HCT116 (cell line): ENCODE measurements around the gene FGGY. TPM values are rescaled to one million over a fixed set of nuclear protein-coding genes. Genes with fewer than 3 reads are reported as not detected.

Source experiments
- ATAC-seq: fragments of 200-7000 bp; cut with Tn5 transposase; 2 replicates; pipeline ENCODE4 v1.9.1; 2020; ENCODE audit warnings: mild to moderate bottlenecking, moderate library complexity
- BruUV-seq: library from RNA; stranded (reverse); fragments of 400-500 nt; replicated peaks from 2 replicates; lab custom pipeline; 2021; lab: Mats Ljungman, UMichigan
- CTCF ChIA-PET: fragments of 300-600 bp; sonication (Branson Sonifier 250); formaldehyde crosslinking; loops from one replicate; lab custom pipeline; 2021; ENCODE audit warnings: antibody characterized with exemption; lab: Charles Lee
- POLR2A ChIA-PET: fragments of 300-600, 350-600 bp; sonication (Branson Sonifier 250); formaldehyde crosslinking; loops from one replicate; lab custom pipeline; 2021; ENCODE audit warnings: antibody characterized with exemption; lab: Charles Lee
- RAD21 ChIA-PET, 2 experiments: fragments of 300-600 bp; sonication (Branson Sonifier 250); formaldehyde crosslinking; loops; one replicate each; lab custom pipeline; 2023; ENCODE audit warnings: low total read pairs in 2 of 2; ENCODE audit not compliant: uncharacterized antibody in 2 of 2, unreplicated experiment in 2 of 2, low non-redundant PET in 1 of 2; lab: Charles Lee
- DNase-seq: peaks from one replicate; pipeline ENCODE4 v3.0.0-alpha.2; 2010; ENCODE audit warnings: low read depth, low spot score
- H2AFZ ChIP-seq: fragments of 200-600 bp; shearing (Covaris generic), sonication (generic); 2 replicates; pipeline ENCODE4 v1.6.1; 2017; ENCODE audit warnings: low read depth, mixed run types, mixed read lengths, antibody characterized with exemption, low read length; ENCODE audit not compliant: poor library complexity, severe bottlenecking
- H3K27ac ChIP-seq: 2 replicates; pipeline ENCODE4 v1.5.1; 2012; ENCODE audit warnings: low read depth, low read length
- H3K27me3 ChIP-seq: fragments of 200-600 bp; sonication (generic); 2 replicates; pipeline ENCODE4 v1.6.1; 2016; ENCODE audit warnings: mixed run types, low read length, mixed read lengths; ENCODE audit not compliant: insufficient read depth
- H3K36me3 ChIP-seq, 2 experiments: fragments of 200-500 bp in 1 of 2; fragments of 200-600 bp in 1 of 2; sonication (Bioruptor generic) in 1 of 2; sonication (generic) in 1 of 2; 2 replicates each; pipeline versions ENCODE4 v1.5.1 to v1.6.1; 2014 to 2016; ENCODE audit warnings: low read length in 2 of 2, inconsistent platforms in 1 of 2, mixed read lengths in 1 of 2, mixed run types in 1 of 2; ENCODE audit not compliant: insufficient read depth in 2 of 2, control insufficient read depth in 1 of 2
- H3K4me1 ChIP-seq, 2 experiments: fragments of 200-600 bp in 1 of 2; sonication (generic) in 1 of 2; 2 replicates each; pipeline versions ENCODE4 v1.5.1 to v1.6.1; 2012 to 2017; ENCODE audit warnings: low read length in 2 of 2, inconsistent platforms in 1 of 2, mild to moderate bottlenecking in 1 of 2, mixed read lengths in 1 of 2, mixed run types in 1 of 2, moderate library complexity in 1 of 2; ENCODE audit not compliant: insufficient read depth in 2 of 2, control insufficient read depth in 1 of 2
- H3K4me2 ChIP-seq: fragments of 200-600 bp; sonication (generic); 2 replicates; pipeline ENCODE4 v1.6.1; 2017; ENCODE audit warnings: mixed run types, low read length, mixed read lengths
- H3K4me3 ChIP-seq, 2 experiments: fragments of 200-600 bp in 1 of 2; sonication (generic) in 1 of 2; replicated peaks in 1 of 2; 2 replicates each; pipeline ENCODE4 v1.5.1; 2011 to 2016; ENCODE audit warnings: low read length in 2 of 2, control low read depth in 1 of 2, low read depth in 1 of 2, mild to moderate bottlenecking in 1 of 2, mixed read lengths in 1 of 2, mixed run types in 1 of 2
- H3K79me2 ChIP-seq: fragments of 200-600 bp; sonication (generic); 2 replicates; pipeline ENCODE4 v1.6.1; 2017; ENCODE audit warnings: mild to moderate bottlenecking, mixed run types, low read length, moderate library complexity, mixed read lengths; ENCODE audit not compliant: insufficient read depth
- H3K9ac ChIP-seq: fragments of 200-600 bp; sonication (generic); 2 replicates; pipeline ENCODE4 v1.6.1; 2016; ENCODE audit warnings: low read length, mixed read lengths
- H3K9me2 ChIP-seq: fragments of 200-600 bp; sonication (generic), shearing (Covaris generic); 2 replicates; pipeline ENCODE4 v1.6.1; 2017; ENCODE audit warnings: mixed run types, mild to moderate bottlenecking, moderate library complexity; ENCODE audit not compliant: insufficient read depth
- H3K9me3 ChIP-seq, 2 experiments: fragments of 200-500 bp in 1 of 2; fragments of 200-600 bp in 1 of 2; sonication (Bioruptor generic) in 1 of 2; sonication (generic) in 1 of 2; 2 replicates each; pipeline ENCODE4 v1.6.1; 2014 to 2017; ENCODE audit warnings: low read length in 2 of 2, mixed read lengths in 2 of 2, inconsistent platforms in 1 of 2, low read depth in 1 of 2, mild to moderate bottlenecking in 1 of 2, mixed run types in 1 of 2, moderate library complexity in 1 of 2; ENCODE audit not compliant: control insufficient read depth in 1 of 2, insufficient read depth in 1 of 2
- H4K20me1 ChIP-seq: fragments of 200-600 bp; sonication (generic), shearing (Covaris generic); 2 replicates; pipeline ENCODE4 v1.6.1; 2017; ENCODE audit warnings: mixed run types, mild to moderate bottlenecking, moderate library complexity; ENCODE audit not compliant: insufficient read depth
- CBX3 ChIP-seq: IDR thresholded peaks from 2 replicates; pipeline ENCODE4 v1.6.1; 2012; ENCODE audit warnings: low read depth
- CEBPB ChIP-seq: IDR thresholded peaks from 2 replicates; pipeline ENCODE4 v1.6.1; 2012; ENCODE audit warnings: low read depth
- EGR1 ChIP-seq: IDR thresholded peaks from 2 replicates; pipeline ENCODE4 v1.6.1; 2012; ENCODE audit warnings: low read depth
- ELF1 ChIP-seq: IDR thresholded peaks from 2 replicates; pipeline ENCODE4 v1.6.1; 2012; ENCODE audit warnings: low read depth, borderline replicate concordance
- EZH2phosphoT487 ChIP-seq: fragments of 200-600 bp; IDR thresholded peaks from 2 replicates; pipeline ENCODE4 v1.6.1; 2018; ENCODE audit warnings: antibody characterized with exemption, borderline replicate concordance
- MAX ChIP-seq: IDR thresholded peaks from 2 replicates; pipeline ENCODE4 v1.6.1; 2012
- POLR2A ChIP-seq: IDR thresholded peaks from 2 replicates; pipeline ENCODE4 v1.7.0; 2011; ENCODE audit warnings: borderline replicate concordance; ENCODE audit not compliant: insufficient read depth, insufficient read length; ENCODE audit errors: extremely low read depth
- POLR2AphosphoS5 ChIP-seq: IDR thresholded peaks from 2 replicates; pipeline ENCODE4 v1.6.1; 2011; ENCODE audit warnings: mild to moderate bottlenecking, low read depth, low read length, moderate library complexity
- RAD21 ChIP-seq: IDR thresholded peaks from 2 replicates; pipeline ENCODE4 v1.6.1; 2012; ENCODE audit warnings: low read depth, mild to moderate bottlenecking
- SIN3A ChIP-seq: IDR thresholded peaks from 2 replicates; pipeline ENCODE4 v1.6.1; 2012; ENCODE audit warnings: low read depth
- SRF ChIP-seq: IDR thresholded peaks from 2 replicates; pipeline ENCODE4 v1.6.1; 2012; ENCODE audit warnings: low read depth
- ZFX ChIP-seq: fragments of 450-650 bp; IDR thresholded peaks from 2 replicates; pipeline ENCODE4 v1.6.1; 2017
- ZNF274 ChIP-seq: fragments of 200-500 bp; sonication (Bioruptor generic); IDR thresholded peaks from 2 replicates; pipeline ENCODE4 v1.6.1; 2014; ENCODE audit warnings: mild to moderate bottlenecking, low read depth, low read length, inconsistent platforms
- intact Hi-C: fragments of 100-400 bp; cut with micrococcal nuclease; formaldehyde crosslinking; loops from 2 replicates; pipeline ENCODE4 v1.10.0; 2022
- total RNA-seq: library from RNA; stranded (reverse); gene quantifications from one replicate; pipeline ENCODE4 v1.2.1, GENCODE V29; 2021; ENCODE audit not compliant: unreplicated experiment
- TF ChIP-seq, protein P1 (sequence below): IDR thresholded peaks from 2 replicates; pipeline ENCODE4 v1.6.1; 2012
- TF ChIP-seq, protein P2 (sequence below): IDR thresholded peaks from 2 replicates; pipeline ENCODE4 v1.6.1; 2012; ENCODE audit warnings: low read depth

The FGGY gene
- total RNA-seq, 1 experiment from 2014 or later, result 10.6 TPM

GRCh38 chr1:59705466-59706302 lies 408.8 kb downstream of the FGGY start (continued):
- TF ChIP-seq ZNF274, result no peak
- no peak for TF ChIP-seq POLR2AphosphoS5
- no peak for TF ChIP-seq EZH2phosphoT487
- no peak for TF ChIP-seq ZFX
- TF ChIP-seq, protein P1, sequence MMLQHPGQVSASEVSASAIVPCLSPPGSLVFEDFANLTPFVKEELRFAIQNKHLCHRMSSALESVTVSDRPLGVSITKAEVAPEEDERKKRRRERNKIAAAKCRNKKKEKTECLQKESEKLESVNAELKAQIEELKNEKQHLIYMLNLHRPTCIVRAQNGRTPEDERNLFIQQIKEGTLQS, result no peak

DNA sequence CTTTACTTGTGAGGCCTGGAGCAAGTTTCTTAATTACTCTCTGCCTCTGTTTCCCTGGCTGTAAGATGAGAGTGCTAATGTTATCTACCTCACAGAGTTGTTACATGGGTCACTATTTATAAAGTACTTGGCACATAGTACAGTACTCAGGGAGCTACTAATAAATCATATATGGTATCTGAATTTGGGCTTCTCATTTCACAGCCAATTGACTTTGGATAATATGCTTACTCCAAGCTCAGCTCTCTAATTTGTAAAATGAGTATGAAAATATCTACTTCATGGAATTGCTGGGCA lies 409.4 kb downstream of the FGGY start:
- RAD21 ChIA-PET, result no interaction called here
- Histone ChIP-seq H3K9ac (no peak overlapping the region), H3K36me3 (no peaks in the 10 kb centered on the region), H3K27ac (no peak overlapping the region), H4K20me1 (no peaks in the 10 kb centered on the region), H3K79me2 (no peaks in the 10 kb centered on the region), H3K4me3 (no peak overlapping the region), H3K9me3 (no peaks in the 10 kb centered on the region), H3K27me3 (no peaks in the 10 kb centered on the region), H2AFZ (no peak overlapping the region), H3K4me2 (no peak overlapping the region), H3K9me2 (no peaks in the 10 kb centered on the region), H3K4me1 (peaks cover 10 to 14% of the 10 kb centered on the region in 2 experiments; a peak in 3 of 4 replicates)
- DNase-seq (no peak), ATAC-seq (no peak)
- CTCF ChIA-PET, result no interaction called here
- POLR2A ChIA-PET, result no interaction called here
- no TSS peak for BruUV-seq
- intact Hi-C loops, result no loop called here
- TF ChIP-seq RAD21, result no peak
- TF ChIP-seq CBX3, result no peak
- no peak for TF ChIP-seq POLR2A
- no peak for TF ChIP-seq ELF1
- no peak for TF ChIP-seq SRF
- TF ChIP-seq SIN3A, result no peak
- no peak for TF ChIP-seq MAX
- no peak for TF ChIP-seq POLR2AphosphoS5
- TF ChIP-seq, protein P2, sequence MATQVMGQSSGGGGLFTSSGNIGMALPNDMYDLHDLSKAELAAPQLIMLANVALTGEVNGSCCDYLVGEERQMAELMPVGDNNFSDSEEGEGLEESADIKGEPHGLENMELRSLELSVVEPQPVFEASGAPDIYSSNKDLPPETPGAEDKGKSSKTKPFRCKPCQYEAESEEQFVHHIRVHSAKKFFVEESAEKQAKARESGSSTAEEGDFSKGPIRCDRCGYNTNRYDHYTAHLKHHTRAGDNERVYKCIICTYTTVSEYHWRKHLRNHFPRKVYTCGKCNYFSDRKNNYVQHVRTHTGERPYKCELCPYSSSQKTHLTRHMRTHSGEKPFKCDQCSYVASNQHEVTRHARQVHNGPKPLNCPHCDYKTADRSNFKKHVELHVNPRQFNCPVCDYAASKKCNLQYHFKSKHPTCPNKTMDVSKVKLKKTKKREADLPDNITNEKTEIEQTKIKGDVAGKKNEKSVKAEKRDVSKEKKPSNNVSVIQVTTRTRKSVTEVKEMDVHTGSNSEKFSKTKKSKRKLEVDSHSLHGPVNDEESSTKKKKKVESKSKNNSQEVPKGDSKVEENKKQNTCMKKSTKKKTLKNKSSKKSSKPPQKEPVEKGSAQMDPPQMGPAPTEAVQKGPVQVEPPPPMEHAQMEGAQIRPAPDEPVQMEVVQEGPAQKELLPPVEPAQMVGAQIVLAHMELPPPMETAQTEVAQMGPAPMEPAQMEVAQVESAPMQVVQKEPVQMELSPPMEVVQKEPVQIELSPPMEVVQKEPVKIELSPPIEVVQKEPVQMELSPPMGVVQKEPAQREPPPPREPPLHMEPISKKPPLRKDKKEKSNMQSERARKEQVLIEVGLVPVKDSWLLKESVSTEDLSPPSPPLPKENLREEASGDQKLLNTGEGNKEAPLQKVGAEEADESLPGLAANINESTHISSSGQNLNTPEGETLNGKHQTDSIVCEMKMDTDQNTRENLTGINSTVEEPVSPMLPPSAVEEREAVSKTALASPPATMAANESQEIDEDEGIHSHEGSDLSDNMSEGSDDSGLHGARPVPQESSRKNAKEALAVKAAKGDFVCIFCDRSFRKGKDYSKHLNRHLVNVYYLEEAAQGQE, result no peak
- no peak for TF ChIP-seq CEBPB
- TF ChIP-seq EGR1, result no peak
- TF ChIP-seq, protein P1, result no peak
- TF ChIP-seq, all 23 proteins: peak for 0
